OCI-LY3 (cell line): ENCODE measurements around the gene ILDR2.

Experiments used
- EZH2phosphoT487 ChIP-seq: fragments of 200-600 bp; shearing (Covaris generic); IDR thresholded peaks from 2 replicates; pipeline ENCODE4 v1.6.1; 2018; ENCODE audit warnings: antibody characterized with exemption, mixed run types, low read depth
- TF ChIP-seq, protein P1 (sequence below): fragments of 200-600, 300-600 bp; sonication (generic); IDR thresholded peaks from 2 replicates; pipeline ENCODE4 v1.5.1; 2014; ENCODE audit warnings: antibody characterized with exemption, low read length, low read depth

DNA sequence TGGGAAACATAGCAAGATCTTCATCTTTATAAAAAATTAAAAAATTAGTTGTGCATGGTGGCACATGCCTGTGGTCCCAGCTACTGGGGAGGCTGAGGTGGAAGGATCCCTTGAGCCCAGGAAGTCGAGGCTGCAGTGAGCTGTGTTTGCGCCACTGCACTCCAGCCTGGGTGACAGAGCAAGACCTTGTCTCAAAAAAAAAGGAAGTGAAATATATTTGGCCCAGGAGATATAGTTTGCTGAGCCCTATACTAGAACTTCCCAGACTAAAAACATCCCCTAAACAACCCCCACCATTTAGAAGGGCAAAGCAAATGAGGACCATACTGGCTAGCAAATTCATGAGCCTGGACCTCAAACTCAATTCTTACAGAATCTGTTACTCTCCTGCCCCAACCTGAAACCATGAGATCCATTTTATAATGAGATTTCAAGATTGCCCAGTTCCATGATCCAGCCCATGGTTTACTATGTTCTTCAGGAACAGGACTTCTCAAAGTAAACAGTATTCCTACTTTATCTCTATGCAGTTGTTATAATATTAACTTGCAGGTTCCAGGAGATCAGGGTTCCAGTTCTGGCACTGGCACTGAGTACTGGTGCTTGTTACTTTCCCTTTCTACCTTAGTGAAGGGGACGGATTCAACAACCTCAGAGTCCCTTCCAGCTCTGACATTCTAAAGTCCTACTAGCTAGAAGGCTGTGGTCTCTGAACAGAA, 50.4 kb downstream of the ILDR2 start:
- TF ChIP-seq, protein P1, sequence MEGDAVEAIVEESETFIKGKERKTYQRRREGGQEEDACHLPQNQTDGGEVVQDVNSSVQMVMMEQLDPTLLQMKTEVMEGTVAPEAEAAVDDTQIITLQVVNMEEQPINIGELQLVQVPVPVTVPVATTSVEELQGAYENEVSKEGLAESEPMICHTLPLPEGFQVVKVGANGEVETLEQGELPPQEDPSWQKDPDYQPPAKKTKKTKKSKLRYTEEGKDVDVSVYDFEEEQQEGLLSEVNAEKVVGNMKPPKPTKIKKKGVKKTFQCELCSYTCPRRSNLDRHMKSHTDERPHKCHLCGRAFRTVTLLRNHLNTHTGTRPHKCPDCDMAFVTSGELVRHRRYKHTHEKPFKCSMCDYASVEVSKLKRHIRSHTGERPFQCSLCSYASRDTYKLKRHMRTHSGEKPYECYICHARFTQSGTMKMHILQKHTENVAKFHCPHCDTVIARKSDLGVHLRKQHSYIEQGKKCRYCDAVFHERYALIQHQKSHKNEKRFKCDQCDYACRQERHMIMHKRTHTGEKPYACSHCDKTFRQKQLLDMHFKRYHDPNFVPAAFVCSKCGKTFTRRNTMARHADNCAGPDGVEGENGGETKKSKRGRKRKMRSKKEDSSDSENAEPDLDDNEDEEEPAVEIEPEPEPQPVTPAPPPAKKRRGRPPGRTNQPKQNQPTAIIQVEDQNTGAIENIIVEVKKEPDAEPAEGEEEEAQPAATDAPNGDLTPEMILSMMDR = no peak
- no peak for TF ChIP-seq EZH2phosphoT487
